Stimulated activated CD4-positive, alpha-beta T cell treated with anti-CD3 and anti-CD28 coated beads, Interleukin-4, amount 100 ng/mL, for 4 hours (primary cell): ENCODE results near the gene PWP2.
"Not testable (repeated sequence)": the region's sequence is repeated elsewhere in the genome, so short reads cannot be mapped to it uniquely, and the experiment has no call there.

Source experiments
- DNase-seq, 2 experiments: peaks; one replicate each; pipeline ENCODE4 v3.0.0-alpha.2; 2020

PWP2 gene

DNA sequence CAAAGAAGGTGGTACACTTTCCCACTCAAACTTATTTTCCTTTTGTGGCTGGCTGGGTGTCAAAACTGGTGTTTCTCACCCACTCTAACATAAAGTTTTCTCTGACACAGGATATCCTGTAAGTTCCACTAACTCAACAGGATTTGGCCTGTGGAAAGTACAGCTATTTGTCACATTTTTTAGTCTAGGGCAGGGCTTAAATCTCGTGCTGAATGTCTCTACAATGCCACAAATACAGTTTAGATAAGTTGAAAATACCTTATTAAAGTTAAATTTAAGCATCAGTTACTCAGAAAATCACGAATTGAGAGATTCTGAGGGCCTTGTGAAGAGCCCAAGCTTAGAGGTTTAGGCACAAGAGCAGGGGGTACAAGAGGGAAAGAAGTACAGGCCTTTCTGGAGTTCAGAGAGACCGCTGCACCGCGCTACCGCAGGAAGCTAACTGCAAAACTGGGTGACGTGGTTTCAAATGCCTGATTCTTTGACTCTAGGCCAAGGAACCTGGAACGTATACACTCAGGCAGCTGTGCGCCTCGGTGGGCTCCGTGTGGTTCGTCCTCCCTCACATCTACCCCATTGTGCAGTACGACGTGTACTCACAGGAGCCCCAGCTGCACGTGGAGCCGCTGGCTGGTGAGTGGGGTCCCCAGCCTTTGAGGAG, 23.4 kb upstream of the PWP2 start:
- peak in 1 of 2 experiments; percentile 45 for DNase-seq

DNA sequence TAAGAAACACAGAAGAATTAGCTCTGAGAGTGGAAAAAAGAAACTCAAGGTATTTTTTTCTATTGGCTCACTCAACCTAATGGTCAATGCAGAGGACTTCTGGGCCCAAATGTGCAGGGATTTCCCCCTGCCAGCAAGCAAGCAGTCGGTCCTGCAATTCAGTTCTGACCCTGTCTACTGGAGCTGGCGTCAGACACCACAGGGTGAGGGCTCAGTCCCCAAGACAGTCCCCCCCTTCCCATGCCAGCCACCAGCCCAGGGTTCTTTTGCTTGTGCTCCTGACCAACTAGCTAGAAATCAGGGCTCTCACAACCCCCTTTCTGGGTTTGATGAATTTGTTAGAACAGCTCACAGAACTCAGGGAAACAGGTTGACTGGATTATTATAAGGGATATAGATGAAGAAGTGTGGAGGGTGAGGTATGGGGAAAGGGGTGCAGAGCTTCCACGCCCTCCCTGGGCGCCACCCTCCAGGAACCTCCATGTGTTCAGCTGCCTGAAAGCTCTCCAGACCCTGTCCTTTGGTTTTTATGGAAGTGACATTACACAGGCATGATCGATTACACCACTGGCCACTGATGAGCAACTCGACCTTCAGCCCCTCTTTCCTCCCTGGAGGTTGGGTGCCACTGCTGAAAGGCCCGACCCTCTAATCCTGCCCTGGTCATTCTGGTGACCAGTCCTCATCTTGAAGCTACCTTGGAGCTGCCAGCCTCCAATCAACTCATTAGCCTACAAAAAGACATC, 22.5 kb upstream of the PWP2 start:
- no peak for DNase-seq

DNA sequence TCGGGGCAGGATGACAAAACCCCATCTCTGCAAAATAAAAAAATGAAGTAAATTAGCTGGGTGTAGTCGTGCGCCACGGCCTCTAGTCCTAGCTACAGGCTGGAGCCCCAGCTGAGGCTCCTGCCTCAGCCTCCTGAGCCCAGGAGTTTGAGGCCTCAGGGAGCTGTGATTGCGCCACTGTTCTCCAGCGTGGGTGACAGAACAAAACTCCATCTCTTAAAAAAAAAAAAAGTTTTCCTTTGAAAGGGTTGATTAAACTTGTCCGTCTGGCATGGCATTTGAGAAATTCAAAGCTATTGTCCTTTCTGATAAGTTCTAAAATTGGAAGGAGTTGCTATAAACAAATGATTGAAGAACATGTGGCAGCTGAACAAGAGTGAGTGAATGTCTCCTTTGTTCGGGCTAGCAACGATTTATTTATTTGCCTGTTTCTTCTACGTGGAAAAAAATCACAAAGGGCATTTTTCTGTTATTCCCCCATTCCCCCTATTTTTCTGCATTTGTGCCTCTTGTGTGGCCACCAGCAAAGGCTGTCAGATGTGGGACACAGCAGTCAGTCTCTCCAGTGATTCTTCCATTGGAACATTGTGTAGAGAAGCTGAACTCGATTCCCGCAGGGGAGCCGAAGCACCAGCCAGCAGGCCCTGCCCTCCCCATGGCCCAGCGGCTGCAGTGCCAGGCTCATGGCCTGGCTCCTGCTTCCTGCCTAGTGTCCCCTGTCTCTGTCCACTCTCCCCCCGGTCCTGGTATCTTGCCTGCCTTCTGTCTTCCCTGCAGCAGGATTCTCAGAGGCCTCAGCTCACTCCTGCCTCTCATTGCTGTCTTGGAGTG, 21.5 kb upstream of the PWP2 start:
- no peak for DNase-seq

DNA sequence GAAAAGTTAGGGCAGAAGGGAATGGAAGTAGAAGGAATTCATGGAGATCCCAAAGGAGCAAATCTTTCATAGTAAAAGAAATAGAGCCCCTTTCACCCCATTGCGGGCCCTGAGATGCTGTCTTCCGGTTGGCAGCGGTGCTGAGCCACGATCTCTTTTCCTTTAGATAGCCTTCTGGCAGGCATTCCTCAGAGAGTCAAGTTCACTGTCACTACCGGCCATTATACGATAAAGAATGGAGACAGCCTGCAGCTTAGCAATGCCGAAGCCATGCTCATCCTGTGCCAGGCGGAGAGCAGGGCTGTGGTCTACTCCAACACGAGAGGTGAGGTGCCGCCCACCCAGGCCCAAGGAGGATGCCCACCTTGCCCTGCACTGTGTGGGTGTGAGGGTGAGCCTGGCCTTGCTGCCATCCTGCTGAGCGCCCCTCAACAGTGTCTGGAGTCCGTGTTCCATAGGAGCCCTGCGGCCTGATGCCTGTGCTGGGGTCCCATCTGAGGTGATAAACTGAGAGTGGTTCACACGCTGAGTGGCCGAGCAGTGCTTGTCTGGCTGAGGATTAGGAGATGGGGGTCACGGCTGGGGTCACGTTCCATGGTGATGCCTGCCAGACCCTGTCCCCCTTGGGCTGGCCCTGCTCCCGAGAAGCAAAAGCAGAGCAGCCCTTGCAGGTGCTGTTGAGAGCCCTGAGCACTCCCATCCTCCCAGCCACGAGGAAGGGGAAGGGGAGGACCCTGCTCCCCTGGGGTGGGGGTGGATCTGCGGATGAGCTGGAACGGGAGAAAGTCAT, 20.4 kb upstream of the PWP2 start:
- DNase-seq: no peak

DNA sequence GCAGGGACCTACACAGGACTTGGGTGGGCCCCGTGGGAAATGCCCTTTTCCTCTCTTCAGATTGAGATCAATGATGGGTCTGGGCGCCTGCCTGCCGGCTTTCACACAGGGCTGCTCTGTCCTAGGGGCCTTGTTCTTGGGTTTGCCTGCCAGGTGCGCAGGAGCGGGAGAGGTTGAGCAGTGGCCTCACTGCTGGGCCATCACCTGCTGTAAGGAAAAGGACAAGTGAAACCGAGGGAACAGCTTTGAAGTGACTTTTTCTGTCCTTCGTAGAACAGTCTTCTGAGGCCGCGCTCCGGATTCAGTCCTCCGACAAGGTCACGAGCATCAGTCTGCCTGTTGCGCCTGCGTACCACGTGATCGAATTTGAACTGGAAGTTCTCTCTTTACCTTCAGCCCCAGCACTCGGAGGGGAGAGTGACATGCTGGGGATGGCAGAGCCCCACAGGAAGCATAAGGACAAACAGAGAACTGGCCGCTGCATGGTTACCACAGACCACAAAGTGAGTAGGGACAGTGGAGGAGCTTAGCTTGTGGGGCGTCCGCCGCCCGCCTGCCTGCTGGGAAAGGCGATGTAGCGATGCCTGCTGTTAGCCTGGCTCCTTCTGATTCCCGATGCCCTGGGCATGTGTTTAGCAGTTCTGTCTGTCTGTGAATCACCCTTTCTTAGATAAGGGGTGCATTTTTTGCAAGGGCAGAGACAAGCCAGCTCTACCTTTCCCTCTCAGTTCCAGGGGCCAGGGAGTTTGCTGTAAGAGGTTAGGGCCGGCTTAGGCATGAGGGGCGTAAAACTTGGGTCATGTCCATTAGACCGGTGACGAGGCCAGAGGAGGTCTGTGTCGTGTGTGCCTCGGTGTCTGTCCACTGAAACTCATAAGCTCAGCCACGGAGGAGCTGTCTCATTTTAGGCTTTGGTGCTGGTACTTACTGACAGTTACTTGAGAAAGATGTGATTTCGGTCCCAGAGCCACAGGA, 19.5 kb upstream of the PWP2 start:
- no peak for DNase-seq

DNA sequence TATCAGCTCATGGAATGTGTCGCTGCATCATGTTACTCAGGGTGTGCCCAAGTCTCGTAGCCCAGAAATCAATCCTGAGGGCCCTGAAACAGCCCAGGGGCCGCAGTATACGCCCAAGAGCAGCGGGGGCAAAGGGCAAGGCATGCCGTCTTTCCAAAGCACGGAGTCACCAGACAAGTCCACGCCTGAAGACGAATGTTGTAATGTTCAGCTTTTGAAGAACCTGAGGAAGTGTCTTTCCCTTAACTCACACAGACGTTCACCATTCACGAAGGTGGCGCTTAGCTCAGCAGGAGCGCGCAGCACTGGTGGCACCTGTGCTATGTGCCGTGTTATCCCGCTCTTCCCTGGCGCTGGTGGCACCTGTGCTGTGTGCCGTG, 18.8 kb upstream of the PWP2 start:
- DNase-seq: no peak

DNA sequence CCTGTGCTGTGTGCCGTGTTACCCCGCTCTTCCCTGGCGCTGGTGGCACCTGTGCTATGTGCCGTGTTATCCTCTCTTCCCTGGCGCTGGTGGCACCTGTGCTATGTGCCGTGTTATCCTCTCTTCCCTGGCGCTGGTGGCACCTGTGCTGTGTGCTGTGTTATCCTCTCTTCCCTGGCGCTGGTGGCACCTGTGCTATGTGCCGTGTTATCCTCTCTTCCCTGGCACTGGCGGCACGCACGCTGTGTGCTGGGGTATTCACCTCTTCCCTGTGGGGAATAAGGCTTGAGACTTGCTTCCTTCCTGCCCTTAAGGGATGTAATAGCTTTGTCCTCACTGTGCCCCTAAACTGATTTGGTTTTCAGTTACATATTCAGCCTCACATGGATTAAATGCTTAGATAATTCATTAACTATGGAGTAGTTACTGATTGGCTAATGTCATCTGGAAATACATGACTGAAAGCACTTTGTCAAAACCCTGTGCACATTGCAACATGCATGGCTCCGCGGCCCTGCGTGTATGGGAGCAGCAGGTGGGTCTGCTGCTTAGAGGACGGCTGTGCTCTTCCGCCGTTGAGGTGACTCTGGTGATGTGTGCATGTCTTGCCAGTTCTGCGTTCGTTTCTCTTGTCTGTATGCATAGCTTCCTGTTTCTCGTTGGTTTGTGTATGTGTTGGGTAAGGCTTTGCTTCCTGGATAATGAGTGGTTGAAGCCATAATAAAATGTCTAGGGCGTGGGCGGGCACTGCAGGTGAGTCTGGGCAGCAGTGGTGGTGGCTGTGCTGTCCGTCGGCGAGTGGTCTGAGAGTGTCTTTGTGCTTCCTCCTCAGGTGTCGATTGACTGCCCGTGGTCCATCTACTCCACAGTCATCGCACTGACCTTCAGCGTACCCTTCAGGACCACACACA, 17.9 kb upstream of the PWP2 start:
- peak in 1 of 2 experiments; percentile 27 for DNase-seq

DNA sequence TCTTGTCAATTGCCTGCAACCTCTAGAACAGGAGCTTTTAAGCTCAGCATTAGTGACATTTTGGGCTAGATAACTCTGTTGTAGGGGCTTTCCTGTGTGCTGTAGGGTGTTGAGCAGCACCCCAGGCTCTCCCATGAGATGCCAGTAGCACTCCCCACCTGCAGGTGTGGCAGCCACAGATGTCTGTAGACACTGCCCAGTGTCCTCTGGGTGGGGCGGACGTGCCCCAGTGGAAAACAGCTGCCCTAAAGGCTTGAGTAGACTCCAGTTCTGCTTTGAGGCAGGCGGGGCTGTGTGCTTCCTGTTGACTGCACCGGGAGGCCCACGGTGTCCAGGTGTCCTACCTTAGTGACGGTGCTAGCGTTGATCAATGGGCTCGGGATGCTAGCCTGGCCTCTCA, 16.9 kb upstream of the PWP2 start:
- no peak for DNase-seq

DNA sequence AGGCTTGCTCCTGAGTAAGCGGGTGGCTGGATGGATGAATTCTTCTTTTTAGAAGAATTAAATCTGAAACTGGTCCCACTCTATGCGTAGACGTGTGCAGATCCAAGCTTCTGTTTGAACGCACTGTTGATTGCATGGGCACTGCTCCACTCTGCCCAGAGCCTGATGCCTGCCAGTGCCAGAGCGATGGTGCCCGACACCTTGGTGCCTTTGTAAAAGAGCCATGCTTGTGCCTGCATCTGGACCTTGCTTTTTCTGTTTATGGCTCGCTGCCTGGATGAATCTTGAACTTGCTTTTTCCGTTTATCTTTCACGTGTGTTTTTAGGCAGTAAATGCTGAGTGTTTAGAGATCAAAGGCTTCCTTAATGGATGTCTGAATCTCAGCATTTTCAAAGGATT, 15.0 kb upstream of the PWP2 start:
- no peak for DNase-seq

DNA sequence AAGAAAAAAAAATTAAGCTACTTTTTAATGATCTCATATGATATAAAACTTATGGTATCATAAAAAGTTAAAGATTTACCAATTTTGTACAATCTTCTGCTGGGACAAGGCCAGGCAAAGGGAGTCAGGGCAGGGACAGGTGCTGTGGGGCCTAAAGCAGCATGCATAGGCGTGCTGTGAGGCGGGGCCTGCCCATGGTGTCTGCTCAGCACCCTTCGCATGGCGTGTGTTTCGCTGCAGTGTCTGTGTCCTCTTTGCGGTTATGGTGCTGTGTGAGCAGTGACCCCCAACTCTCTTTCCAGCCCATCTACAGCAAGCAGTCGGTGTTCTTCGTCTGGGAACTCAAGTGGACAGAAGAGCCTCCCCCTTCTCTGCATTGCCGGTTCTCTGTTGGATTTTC, 13.4 kb upstream of the PWP2 start:
- DNase-seq: no peak

DNA sequence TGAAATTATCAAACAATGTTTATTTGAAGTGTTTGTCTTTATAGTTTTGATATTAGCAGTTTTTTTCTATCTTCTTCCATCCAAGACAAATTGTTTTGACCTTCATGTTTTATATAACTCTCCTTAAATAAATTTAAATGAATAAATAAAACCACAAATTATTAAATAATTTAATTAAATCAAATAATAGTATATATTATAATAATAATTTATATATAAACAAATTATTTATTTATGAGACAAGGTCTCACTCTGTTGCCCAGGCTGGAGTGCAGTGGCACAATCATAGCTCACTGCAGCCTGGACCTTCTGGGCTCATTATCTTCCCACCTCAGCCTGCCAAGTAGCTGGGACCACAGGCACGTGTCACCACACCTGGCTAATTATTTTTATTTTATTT, 12.4 kb upstream of the PWP2 start:
- DNase-seq: no peak

DNA sequence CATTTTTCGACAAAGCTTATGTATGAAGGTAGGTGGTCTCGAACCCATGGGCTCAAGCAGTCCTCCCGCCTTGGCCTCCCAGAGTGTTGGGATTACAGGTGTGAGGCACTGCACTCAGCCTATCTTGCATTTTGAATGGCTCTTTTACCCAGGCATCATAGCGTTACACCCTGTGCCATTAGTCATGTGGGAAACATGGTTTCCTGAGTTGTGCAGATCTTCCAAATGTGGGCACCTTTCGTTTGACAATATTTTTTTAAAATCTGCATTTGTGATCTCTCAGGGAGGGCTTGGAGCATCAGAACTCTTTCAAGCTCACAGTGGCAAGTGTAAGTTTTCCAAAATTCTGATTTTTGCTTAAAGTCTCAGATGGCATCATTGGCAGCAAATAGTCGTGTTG, 8.7 kb upstream of the PWP2 start:
- DNase-seq: not testable (repeated sequence)

DNA sequence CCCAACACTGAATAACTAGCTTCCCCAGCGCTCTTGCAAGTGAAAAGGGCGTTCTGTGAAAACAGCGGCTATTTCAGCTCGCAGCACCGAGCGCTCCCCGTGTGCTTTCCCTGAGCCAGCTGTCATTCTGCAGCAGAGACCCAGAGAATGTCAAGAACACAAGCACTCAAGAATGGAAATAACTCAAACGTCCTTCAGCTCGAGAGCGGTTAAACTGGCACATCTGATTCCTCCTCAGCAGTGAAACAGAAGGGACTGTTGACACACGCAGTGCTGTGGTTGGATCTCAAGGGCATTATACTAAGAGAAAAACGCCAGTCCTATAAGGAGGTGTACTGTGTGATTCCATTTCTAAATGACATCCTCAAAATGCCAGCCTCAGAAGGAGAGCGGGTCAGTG, 8.2 kb upstream of the PWP2 start:
- DNase-seq: not testable (repeated sequence)

DNA sequence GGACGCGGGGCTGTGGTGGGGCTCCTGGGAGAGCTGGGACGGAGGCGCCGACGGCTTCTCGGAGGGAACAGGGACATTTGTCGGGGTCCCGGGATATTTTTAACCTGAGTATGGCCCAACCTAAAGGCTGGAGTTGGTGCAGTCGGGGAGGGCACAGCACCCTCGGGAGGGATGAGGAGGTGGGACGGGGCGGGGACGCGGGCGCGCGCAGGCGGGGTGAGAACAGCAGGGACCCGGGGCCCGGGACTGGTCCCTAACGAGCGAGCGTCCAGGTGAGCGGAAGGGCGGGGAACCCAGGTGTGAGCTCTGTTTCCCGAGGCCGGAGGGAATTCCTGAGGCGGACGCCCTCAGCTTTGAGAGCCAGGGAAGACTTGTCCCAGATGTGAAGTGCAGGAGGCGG, 390 bp downstream of the PWP2 start:
- not testable (repeated sequence) for DNase-seq

DNA sequence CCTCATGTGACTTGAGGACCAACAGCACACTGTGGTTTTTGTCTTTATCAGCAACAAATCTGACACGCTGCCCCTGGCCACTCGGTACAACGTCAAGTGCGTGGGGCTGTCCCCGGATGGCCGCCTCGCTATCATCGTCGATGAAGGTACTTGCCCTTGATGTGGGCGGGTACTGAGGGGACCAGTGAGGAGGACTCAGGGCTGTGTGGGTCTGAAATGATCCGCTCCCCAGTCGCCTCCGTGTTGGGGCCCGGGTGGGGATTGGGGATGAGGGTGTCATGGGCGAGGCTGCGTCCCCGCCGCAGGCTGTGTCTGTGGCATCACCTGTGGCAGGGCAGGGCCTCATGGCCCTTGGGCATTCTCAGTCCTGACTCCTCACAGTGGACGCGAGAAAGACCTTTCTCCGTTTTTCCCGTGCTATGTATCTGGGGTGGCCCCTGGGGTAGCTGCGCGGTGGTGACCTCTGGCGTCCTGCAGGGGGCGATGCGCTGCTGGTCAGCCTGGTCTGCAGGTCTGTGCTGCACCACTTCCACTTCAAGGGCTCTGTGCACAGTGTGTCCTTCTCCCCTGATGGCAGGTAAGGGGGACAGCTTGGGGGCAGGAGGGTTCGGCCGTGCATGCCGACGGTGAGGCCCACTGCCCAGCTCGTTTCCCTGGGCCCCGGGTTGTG, 6.6 kb downstream of the PWP2 start:
- not testable (repeated sequence) for DNase-seq

DNA sequence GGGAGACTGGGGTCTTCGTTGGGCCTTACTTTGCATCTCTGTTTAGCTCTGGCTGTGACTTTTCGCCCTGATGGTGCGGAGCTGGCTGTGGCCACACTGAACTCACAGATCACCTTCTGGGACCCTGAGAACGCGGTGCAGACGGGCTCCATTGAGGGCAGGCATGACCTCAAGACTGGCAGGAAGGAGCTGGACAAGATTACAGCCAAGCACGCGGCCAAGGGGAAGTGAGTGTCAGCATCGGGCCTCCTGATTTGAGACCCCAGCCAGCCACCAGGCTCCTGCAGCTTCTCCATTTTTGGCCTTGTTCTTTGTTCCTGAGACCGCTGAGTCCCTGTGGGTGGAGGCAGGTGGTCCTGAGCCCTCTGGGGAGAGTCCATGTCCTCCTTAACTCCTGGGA, 14.9 kb downstream of the PWP2 start:
- DNase-seq: not testable (repeated sequence)

DNA sequence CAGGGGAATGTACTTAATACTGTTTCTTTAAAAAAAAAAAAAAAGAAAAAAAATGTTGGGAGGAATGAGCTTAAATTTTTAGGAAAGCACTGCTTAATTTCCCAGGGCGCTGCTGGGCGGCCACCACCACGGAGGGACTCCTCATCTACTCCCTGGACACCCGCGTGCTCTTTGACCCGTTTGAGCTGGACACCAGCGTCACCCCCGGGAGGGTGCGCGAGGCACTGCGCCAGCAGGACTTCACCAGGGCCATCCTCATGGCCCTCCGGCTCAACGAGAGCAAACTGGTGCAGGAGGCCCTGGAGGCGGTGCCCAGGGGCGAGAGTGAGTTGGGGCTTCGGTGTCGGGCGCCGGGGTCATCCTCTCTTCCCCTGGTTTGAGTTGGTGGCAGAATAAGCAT, 20.6 kb downstream of the PWP2 start:
- not testable (repeated sequence) for DNase-seq

DNA sequence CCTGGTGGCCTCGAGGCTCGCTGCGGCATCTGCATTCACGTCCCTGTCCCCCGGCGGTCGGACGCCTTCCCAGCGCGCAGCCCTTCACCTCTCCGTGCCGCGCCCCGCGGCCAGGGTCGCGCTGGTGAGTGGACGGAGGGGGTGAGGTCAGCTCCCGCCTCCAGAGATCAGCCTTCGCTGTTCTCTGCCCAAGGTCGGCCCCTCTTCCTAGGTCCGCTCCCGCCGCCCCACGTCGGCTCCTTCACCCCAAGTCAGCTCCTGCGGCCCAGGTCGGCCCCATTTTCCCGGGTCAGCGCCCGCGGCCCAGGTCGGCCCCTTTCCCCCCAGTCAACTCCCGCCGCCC, 26.5 kb downstream of the PWP2 start:
- DNase-seq: not testable (repeated sequence)

DNA sequence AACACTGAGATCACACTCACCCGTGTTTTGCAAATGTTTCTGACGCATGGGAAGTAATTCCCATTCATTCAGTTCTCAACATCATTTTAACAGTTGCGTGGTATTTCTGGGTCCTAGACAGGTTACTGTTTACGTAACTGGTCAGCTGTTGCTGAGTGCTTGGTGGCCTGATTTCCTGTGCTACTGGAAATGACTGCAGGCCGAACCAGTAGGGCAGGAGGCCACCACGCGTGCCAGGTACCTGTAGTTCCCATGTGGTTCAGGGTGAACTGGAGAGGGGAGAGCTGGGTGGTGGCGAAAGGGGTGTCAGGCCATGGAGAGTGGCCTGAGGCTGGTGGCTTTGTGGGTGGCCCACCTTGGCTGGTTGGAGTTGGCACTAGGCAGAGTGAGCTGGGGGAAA, 27.5 kb downstream of the PWP2 start:
- not testable (repeated sequence) for DNase-seq

DNA sequence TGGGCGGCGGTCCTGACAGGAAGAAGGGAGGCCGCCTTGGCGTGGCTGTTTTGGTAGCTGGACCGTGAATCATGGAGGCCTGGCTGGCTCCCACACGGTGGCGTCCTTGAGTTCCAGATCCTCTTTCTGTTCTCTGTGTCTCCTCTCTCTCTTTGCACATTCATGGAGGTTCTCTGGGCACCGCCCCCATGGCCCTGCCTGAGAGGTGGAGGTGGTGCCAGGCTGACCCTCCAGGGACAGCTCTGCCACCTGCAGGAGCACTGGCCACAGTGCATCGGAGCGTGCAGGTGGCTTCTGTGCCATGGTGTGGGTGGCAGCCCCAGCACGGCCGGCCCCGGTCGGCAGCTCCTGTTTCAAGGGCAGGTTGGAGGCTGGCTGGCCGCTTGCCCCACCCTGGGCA, 30.8 kb downstream of the PWP2 start:
- not testable (repeated sequence) for DNase-seq
